Measurements from ENCODE around the gene WRNIP1. TPM values are rescaled to one million over a fixed set of nuclear protein-coding genes. Genes with fewer than 3 reads are reported as not detected.
A peak's percentile ranks its signal among the peaks of the same experiment; 100 is the strongest.

The WRNIP1 gene
- total and polyA plus RNA-seq, 10 of the 15 experiments (the other 5 are each of a cell fraction or from before 2014, with no cell fraction given): 9.3 to 30.5 (median 24.3) TPM

GRCh38 chr6:2765896-2766766 is 938 bp downstream of the WRNIP1 start (continued):
- TF ChIP-seq, protein P1, sequence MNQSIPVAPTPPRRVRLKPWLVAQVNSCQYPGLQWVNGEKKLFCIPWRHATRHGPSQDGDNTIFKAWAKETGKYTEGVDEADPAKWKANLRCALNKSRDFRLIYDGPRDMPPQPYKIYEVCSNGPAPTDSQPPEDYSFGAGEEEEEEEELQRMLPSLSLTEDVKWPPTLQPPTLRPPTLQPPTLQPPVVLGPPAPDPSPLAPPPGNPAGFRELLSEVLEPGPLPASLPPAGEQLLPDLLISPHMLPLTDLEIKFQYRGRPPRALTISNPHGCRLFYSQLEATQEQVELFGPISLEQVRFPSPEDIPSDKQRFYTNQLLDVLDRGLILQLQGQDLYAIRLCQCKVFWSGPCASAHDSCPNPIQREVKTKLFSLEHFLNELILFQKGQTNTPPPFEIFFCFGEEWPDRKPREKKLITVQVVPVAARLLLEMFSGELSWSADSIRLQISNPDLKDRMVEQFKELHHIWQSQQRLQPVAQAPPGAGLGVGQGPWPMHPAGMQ (IDR thresholded peaks at IDR 0.05; ENCODE audit: borderline replicate concordance): no peak
- no peak for TF ChIP-seq RAD51 (IDR thresholded peaks at IDR 0.05)
- no peak for TF ChIP-seq IRF4 (IDR thresholded peaks at IDR 0.05; ENCODE audit: low read depth, low read length)
- TF ChIP-seq SMC3 (IDR thresholded peaks at IDR 0.05; ENCODE audit: borderline replicate concordance, low read length): no peak

DNA sequence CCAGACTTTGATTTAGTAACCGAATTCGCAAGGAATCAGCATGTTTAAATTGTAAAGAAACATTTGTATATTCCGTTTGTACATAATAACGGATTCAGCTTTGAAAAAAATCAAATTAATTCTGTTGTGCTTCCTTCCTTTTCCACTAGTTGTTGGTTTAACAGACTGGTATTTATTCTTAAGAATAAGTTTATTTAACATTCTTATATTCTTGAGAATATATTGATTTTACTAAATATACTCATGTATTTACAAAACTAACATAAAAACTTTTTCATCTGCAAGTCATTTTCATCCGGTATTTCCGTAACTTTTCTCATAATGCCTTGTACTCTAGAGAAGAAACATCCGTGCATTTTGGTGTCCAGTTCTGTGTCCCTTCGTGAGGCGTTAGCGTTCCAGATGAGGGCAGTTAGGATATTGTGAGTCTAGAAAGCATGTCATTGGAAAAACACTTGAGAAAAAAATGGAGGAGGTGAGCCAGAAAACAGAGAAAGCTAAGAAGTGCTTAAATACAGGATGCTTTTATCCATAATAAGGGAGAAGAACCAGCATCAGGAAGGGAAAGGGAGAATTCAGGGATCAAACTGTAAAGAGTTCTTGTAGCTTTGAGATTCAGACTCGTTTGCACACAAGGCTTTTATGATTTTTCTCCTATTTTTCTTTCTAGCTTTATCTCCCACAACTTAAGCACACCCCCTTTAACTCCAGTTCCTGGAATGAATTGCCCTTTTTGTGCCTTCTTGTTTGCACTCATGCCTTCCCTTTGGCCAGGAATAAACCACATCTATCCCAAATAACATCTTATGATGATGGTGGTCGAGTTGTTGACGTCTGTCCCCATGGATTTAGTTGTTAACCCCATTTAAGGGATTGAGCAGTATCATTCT is 1.8 kb downstream of the WRNIP1 start:
- Histone ChIP-seq H3K9ac (ENCODE audit: control insufficient read depth, insufficient read depth, low read length) (peak overlapping the region; percentile 81), H3K27me3 (replicated peaks in 1 of 2; ENCODE audit: control insufficient read depth in 2 of 2, insufficient read depth in 2 of 2, low read length in 1 of 2) (no peaks in the 10 kb centered on the region), H3K9me3 (replicated peaks; ENCODE audit: control insufficient read depth, insufficient read depth, low read length) (no peaks in the 10 kb centered on the region; the same call in 2 of the 3 replicates), H3K27ac (ENCODE audit: control insufficient read depth, insufficient read depth) (peak overlapping the region; percentile 72; the same call in 1 of the 2 replicates), H3K4me1 (ENCODE audit: control insufficient read depth, insufficient read depth, low read length) (peaks cover 11% of the 10 kb centered on the region), H3K4me3 (peak overlapping the region; percentile 92), H2AFZ (ENCODE audit: control insufficient read depth, low read depth, low read length) (no peak overlapping the region), H3K36me3 (ENCODE audit: control insufficient read depth in 2 of 2, insufficient read depth in 2 of 2, low read length in 1 of 2) (peaks cover 7% of the 10 kb centered on the region in 2 experiments; a peak in 3 of 4 replicates), H3K4me2 (ENCODE audit: control insufficient read depth, insufficient read depth) (peak overlapping the region; percentile 87), H4K20me1 (ENCODE audit: control insufficient read depth, insufficient read depth) (peaks cover 3% of the 10 kb centered on the region; the same call in 1 of the 2 replicates), H3K79me2 (ENCODE audit: control insufficient read depth, insufficient read depth, low read length) (peaks cover 55% of the 10 kb centered on the region)
- intact Hi-C loops (cut with micrococcal nuclease; ENCODE audit: unreplicated experiment): no loop called here
- 3% methylated on average over 13 of the region's 13 CpGs for WGBS (ENCODE audit: insufficient coverage, insufficient replicate concordance, low lambda C conversion rate, missing lambda C conversion rate)
- SMC1A ChIA-PET (ENCODE audit: uncharacterized antibody, unreplicated experiment): interaction anchor here (0.6 to 2.6 kb wide), 8 partner anchors 8 to 1368 kb away, joined by 3 to 14 read pairs (median 3); no protein-coding TSS in a partner anchor
- no peak for FAIRE-seq
- no peak for DNase-seq (ENCODE audit: low read depth, low spot score)
- POLR2A ChIA-PET: interaction anchor here (0.6 to 1.9 kb wide), 4 partner anchors 13 to 222 kb away, joined by 5 to 9 read pairs (median 6); partner anchors contain the start of gene SERPINB1
- RAD21 ChIA-PET (ENCODE audit: unreplicated experiment): interaction anchor here (0.7 to 1.6 kb wide), 5 partner anchors 24 to 1195 kb away, joined by 3 to 5 read pairs (median 4); no protein-coding TSS in a partner anchor
- BruUV-seq (replicated peaks): TSS peak; percentile 52
- CTCF ChIA-PET: interaction anchor here (0.8 to 4.0 kb wide), 9 partner anchors 8 to 223 kb away, joined by 3 to 41 read pairs (median 3); partner anchors contain the start of gene MYLK4
- no peak for ATAC-seq
- in situ Hi-C loops (cut with MboI): no loop called here
- TF ChIP-seq SIX5 (IDR thresholded peaks at IDR 0.05; ENCODE audit: low read depth, low read length, severe bottlenecking): no peak
- TF ChIP-seq ASH2L (IDR thresholded peaks at IDR 0.05; ENCODE audit: borderline replicate concordance, low read depth): no peak
- peak; percentile 15 to 29; a peak in 1 of 4 replicates for TF ChIP-seq IKZF2 (IDR thresholded peaks at IDR 0.05)
- TF ChIP-seq, protein P2, sequence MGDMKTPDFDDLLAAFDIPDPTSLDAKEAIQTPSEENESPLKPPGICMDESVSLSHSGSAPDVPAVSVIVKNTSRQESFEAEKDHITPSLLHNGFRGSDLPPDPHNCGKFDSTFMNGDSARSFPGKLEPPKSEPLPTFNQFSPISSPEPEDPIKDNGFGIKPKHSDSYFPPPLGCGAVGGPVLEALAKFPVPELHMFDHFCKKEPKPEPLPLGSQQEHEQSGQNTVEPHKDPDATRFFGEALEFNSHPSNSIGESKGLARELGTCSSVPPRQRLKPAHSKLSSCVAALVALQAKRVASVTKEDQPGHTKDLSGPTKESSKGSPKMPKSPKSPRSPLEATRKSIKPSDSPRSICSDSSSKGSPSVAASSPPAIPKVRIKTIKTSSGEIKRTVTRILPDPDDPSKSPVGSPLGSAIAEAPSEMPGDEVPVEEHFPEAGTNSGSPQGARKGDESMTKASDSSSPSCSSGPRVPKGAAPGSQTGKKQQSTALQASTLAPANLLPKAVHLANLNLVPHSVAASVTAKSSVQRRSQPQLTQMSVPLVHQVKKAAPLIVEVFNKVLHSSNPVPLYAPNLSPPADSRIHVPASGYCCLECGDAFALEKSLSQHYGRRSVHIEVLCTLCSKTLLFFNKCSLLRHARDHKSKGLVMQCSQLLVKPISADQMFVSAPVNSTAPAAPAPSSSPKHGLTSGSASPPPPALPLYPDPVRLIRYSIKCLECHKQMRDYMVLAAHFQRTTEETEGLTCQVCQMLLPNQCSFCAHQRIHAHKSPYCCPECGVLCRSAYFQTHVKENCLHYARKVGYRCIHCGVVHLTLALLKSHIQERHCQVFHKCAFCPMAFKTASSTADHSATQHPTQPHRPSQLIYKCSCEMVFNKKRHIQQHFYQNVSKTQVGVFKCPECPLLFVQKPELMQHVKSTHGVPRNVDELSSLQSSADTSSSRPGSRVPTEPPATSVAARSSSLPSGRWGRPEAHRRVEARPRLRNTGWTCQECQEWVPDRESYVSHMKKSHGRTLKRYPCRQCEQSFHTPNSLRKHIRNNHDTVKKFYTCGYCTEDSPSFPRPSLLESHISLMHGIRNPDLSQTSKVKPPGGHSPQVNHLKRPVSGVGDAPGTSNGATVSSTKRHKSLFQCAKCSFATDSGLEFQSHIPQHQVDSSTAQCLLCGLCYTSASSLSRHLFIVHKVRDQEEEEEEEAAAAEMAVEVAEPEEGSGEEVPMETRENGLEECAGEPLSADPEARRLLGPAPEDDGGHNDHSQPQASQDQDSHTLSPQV (IDR thresholded peaks at IDR 0.05): no peak
- no peak for TF ChIP-seq SUPT20H (IDR thresholded peaks at IDR 0.05; ENCODE audit: borderline replicate concordance, control insufficient read depth, low read depth, low read length)
- no peak for TF ChIP-seq PAX5 (IDR thresholded peaks at IDR 0.05; ENCODE audit: borderline replicate concordance, low read depth, low read length)
- no peak for TF ChIP-seq EGR1 (IDR thresholded peaks at IDR 0.05; ENCODE audit: borderline replicate concordance in 1 of 2, low read depth in 2 of 2, low read length in 2 of 2)

All from GM12878 (cell line).